Stimulated activated CD8-positive, alpha-beta memory T cell treated with anti-CD3 and anti-CD28 coated beads, Interleukin-2, amount 100 ng/mL, for 48 hours (primary cell): ENCODE measurements around the gene CD40.

Source experiments
- DNase-seq, 2 donors: peaks; one replicate each; pipeline ENCODE4 v3.0.0-alpha.2; 2020; ENCODE audit warnings: low read depth in 2 of 2

CD40 gene

DNA sequence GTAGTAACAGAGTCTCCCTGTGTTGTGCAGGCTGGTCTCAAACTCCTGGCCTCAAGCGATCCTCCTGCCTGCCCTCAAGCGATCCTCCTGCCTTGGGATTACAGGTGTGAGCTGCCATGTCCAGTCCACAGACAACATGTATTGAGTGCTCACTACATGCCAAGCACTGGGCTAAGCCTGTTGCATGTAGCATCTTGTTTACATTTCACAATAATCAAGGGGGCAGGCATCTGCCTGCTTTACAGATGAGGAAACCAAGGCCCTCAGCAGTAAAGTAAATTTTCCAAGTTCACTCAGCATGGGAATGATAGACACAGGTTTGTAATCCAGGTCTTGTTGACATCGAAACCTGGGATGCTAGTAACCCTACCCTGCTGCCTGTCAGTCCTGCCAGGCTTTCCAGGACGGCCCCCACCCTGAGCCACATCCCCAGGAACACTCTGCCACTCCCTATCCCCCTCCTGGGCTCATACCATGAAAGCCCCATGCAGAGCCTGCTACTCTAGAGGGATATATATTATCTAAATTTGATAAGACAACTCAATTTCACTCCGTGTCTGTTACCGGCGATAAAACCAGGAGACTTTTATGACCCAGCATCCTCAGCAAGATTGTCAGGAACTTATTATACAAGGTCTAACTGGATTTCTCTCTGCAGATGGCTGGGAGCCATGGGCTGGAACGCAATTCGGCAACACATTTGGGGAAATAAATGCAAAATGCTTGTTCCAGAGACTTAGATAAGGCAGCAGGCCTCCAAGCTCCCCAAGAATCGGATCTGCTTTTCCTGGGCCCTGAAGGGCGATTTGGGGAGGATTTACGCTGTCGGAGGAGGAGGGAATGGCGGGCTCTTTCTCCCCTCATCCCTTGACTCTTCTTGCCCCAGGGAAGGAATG lies 30.4 kb downstream of the CD40 start:
- DNase-seq = no peak

DNA sequence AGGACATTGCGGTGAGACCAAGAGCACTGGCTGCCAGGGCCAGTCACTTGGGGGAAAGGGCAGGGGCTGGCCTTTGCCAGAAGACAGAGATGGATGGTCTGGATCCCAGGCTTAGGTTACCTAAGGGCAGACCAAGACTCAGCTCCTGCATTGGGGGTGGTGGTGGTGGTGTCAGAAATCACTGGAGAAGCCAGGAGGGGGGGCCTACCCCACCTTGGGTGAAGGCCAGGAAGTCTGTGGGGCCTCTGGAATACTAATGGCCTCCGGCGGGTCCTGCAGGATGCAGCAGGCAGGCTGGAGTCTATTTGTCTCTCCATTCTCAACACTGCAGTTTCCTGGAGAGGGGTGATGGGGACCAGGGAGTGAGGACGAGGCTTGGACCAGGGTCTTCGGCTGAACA lies 32.8 kb downstream of the CD40 start:
- DNase-seq = no peak

DNA sequence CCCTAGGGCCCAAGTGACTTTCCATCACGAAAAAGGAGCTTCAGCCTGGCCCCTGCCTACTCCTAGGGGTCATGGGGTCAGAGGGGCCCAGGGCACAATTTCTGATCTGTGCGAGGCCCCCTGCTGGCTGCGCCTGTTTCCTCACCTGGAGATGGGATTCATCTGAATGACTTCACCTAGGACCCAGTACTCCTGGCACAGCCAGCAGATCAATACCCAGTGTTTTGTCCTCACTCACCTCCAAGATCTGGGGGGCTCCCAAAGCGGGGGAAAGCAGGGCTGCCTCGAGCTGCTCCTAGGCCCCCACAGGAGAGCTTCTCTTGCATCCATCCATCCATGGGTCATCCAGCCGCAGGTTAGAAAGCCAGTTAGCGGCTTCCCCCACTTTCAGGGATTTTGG lies 33.8 kb downstream of the CD40 start:
- DNase-seq = peak in 1 of 2 donors; percentile 9

DNA sequence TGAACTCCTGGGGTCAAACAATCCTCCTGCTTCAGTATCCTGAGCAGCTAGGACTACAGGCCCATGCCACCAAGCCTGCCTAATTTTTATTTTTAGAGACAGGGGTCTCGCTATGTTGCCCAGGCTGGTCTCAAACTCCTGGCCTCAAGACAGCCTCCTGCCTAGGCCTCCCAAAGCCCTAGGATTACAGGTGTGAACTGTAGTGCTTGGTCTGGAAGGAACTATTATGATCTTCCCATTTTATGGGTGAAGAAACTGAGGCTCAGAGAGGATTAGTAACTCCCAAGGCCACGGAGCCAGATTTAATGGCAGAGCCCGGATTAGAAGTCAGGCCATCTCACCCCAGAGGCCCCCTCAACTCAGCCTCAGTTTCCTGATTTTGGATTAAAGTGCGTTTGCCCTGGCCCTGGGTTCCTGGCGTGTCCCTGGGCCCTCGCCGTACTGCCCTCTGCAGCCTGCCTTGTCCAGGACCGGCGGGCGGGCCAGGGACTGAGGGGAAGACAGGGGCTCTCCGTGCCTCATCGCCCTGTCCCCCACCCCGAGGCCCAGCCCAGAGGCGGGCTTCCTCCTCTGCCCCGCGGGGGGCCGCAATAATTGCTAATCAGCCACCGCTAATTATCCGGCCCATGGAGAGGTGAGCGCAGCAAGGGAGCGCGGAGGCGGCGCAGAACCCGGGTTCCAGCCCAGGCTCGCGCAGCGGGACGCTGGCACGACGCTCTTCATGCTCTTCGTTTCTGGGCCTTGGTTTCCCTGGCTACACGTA lies 34.9 kb downstream of the CD40 start:
- no peak for DNase-seq

DNA sequence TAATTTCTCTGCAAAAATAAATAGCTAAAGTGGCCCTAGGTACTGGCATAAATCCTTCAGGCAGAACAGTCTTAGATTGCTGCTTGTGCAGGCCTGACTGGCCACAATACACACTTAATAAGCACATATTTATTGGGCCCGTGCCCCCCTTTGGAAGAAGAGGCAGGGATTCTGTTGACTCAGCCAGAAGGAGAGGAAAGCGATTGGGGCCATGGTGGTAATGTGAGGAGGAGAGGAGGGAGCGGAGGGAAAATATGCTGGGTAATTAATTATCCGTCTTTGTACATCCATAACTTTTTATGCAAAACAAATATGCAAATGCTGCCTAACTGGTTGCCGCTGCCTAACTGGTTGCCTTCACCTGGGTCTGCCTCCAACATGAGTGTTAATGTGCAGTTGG lies 36.2 kb downstream of the CD40 start:
- DNase-seq = no peak

DNA sequence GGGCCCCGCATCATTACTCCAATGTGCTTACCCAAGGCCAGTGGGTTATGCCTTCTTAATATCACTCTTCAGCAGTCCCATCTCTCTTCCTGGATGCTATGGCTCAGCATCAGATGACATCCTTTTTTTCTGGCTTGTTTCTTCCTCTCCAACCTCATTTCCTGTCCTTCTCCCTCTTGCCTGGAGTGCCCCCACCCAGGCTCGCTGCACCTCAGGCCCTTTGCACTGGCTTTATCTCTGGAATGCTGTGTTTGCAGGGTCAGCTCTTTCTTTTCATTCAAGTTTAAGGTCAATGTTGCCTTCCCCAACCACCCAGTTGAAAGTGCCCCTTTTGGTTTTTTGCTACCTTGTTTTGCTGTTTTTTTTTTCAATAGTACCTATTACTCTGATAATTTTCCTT lies 36.7 kb downstream of the CD40 start:
- no peak for DNase-seq

DNA sequence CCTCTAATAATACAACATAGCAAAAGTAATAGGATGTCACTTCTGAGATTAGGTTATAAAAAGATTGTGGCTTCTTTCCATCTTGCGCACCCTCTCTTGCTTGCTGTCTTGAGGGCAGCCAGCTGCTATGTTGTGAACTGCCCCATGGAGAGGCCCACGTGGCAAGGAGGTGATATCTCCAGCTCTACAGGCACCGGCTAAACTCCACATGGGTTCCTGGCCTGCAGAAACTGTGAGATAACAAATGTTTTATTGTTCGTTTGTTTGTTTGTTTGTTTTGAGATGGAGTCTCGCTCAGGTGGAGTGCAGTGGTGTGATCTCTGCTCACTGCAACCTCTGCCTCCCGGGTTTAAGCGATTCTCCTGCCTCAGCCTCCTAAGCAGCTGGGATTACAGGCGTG lies 38.0 kb downstream of the CD40 start:
- no peak for DNase-seq

DNA sequence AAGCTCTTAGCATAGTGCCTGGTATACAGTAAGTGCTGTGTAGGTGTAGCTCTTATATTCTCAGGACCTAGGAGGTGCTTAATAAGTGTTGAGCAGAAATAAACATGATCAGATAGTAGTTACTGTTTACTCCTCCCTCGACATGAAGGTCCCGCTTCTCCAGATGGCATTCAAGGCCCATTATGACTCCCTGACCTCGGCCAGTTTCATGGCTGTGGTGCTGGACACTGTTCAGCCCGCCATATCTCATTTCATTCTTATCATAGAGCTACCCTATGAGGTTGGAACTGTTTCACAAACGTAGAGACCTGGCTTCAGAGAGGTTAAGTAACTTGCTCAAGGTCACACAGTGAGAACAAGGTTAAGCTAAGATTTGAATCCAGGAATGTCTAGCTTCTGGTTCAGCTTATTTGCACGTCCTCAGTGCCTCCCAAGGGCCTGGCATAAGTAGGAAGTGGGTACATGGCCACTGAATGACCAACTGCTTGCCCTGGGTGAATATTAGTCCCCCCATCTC lies 39.0 kb downstream of the CD40 start:
- DNase-seq = no peak

DNA sequence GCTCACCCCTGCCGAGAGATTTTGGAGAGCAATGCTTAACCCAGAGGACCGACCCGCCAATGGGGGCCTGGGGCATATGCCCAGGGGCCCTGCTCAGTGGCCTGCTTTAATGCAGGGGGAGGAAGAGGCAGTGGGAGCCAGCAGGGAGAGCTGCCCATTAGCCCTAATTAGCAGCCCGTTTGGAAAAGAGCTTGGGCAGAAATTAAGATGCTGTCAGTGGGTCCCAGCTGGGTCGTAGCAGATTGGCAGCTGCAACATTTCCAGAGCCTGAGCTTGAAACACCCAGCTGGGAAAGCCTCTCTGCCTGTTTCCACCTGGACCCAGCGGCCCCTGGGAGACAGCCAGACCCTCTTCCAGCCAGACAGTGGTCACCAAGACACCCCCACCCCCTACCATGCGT lies 39.5 kb downstream of the CD40 start:
- no peak for DNase-seq

DNA sequence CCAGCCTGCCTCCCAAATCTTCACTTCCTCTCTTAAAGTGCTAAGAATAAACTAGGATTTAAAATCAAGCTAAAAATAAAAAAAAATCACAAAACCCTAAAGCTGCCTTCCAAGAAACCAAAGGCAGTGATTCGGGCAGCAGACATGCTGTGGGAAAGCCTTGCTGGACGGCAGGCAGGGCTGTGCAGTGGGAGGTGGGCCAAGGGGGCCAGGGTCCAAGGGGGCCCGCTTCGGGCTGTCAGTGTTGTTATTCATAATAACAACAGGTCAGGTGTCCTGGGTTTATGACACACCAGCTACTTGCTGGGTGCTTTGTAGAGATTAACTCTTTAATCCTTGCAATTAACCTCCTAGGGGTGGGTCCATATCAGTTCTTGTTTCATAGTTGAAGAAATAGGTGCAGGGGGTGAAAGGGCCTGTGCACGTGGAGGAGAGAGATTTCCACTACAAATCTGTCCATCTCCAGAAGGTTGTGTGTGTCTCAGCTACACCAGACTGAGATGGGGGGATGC lies 40.4 kb downstream of the CD40 start:
- DNase-seq = no peak

DNA sequence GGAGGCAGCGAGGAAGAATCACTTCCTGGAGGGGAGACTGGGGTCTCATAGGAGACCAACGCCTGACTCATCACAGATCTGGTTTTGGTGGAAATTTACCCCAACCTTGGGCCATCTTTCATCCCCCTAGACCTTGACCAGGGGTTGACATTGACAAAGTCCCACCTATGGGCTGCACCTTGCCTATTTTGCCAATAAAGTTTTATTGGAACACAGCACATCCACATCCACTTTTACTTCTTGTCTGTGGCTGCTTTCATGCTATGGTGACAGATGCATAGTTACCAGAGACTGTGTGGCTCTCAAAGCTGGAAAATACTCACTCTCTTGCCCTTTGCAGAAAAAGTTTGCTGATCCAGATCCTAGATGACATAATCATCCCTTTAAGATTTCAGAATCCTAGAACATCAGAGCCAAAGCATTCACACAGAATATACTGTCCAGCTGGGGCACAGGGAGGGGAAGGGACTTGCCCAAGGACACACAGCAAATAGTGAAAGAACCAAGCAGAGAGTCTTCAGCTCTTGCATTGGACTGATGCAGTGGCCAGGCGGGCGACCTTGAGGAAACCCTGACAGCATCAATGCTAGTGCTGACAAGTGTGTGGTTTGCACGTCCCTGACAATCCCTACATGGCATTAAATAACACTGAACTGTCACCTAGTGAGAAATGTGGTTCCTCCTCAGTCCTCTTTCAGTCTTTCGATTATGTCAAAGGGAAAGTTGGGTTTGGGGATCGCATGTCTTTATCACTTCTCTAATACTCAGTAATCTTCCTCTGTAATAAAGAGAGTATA lies 41.2 kb downstream of the CD40 start:
- DNase-seq = no peak

DNA sequence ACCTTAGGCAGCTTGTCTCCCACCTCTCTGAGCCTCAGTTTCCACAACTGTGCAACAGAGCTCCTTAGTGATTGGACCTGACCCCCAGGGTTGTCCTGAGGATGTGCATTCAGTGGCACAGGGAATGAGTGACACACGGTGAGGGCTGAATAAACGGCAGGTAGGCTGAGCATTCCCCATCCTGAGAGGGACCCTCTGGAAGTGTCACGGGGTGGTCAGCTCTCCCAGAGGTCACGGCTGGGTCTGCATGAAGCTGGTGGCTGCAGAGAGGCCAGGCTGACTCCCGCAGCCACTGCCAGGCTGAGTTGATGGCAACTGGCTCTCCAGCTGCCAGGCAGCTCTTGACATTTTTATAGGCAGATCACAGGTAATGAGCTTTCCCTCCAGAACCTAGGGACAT lies 42.5 kb downstream of the CD40 start:
- no peak for DNase-seq

DNA sequence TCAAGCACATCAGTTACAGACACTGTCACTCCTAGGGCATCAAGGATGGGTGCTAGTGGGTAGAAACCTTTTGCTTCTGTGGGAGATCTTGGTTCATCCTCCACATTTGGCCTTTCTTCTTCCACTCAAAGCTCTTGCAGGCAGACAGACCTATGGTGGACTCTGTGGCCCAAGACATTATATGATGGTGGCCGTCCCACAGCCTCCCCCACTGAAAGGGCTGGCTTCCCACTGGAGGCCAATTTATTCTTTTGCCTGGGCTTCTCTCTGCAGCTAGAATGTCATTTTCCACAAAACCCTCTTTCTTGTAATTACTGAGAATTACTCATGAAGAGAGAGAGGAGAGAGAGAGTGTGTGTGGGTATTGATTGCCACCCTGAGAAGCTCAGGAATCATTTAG lies 43.8 kb downstream of the CD40 start:
- DNase-seq = no peak

DNA sequence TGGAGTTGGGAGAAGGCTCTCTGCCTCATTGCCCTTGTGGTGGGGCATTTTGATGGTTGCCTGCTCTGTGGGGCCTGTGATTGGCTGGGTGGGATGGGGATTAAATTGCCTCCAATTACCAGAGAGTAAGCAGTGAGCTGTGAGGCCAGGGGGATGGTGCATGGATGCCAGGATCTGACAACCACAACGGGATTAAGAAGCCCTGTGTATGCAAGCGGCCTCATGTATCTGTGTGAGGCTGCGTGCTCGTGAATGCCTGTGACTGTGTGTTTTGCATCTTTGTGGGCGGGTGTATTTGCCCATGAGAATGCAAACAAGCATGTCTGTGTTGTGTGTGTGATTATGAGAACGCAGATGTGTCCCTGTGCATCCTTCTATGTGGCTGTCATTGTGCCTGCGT lies 46.1 kb downstream of the CD40 start:
- no peak for DNase-seq

DNA sequence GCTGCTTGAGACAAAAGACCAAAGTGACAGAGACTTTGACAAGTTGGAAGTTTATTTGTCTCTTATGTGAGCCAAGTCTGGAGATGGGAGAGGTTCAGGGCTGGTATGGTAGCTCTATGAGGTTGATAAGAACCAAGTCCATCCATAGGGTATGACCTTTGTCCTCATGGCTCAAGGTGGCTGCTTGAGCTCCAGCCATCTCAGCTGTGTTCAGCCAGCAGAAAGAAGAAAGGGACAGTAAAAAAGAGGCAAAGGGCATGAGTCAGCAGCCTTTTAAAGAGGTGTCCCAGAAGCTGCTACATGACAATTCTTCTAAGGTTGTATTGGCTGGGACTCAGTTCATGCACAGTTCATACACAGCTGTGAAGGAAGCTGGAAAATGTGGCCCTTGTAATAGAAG lies 49.0 kb downstream of the CD40 start:
- no peak for DNase-seq

DNA sequence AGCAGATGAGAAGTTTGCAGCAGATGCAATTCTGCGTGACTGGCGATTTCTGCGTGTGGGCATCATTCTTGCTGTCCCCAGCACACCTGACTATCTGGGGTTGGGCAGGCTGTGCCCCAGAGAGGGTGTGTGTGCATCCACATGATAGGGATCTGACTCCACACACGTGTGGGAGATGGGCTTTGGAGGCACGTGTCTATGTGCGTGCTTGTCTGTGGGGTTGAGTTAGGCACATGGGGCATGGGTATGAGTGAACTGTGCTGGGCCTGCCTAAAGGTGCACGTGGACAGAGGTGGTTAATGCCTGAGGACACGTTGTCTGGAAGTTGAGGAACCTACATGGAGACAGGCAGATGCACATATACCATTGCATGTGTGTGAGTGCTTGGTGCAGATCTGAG lies 50.3 kb downstream of the CD40 start:
- DNase-seq = no peak

DNA sequence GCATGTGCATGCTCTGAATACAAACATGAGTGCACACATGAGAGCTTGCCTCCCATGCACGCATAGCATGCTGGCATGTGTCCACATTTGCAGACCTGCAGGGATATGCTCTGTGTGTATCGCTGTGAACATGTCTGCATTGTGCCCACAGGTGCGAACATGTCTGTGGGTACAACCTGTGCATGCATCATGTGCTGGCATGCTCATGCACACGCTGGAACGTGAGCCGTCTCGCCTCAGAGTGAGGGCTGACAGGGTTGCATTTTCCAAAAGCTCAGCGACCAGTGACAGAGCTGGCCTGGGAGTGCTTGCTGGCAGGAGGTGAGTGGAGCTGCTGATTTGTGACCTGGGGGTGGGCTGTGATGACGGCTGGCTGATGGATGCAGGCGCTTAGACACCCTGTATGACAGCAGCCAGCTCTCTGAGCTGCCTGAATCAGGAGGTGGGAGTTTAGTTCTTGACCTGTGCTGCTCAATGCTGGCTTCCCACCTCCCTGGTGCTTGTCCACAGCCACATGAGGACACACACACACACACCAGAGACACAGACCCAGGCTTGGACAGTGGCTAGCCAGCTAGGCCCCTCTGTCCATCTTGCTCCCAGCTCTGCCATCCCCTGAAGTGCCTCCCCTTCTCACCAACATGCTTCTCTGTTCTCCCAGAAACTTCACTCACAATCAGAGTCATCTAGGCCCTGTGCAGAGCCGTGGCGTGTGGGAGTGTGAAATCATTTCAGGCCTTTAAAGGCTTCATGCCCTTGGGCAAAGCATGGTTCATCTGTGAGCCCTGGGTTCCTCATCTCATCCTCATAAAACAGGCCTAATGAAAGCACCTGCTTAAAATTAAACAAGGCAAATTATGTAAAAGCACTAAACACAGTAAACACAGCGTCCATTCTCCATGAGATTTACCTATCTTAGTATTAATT lies 51.4 kb downstream of the CD40 start:
- DNase-seq = no peak

DNA sequence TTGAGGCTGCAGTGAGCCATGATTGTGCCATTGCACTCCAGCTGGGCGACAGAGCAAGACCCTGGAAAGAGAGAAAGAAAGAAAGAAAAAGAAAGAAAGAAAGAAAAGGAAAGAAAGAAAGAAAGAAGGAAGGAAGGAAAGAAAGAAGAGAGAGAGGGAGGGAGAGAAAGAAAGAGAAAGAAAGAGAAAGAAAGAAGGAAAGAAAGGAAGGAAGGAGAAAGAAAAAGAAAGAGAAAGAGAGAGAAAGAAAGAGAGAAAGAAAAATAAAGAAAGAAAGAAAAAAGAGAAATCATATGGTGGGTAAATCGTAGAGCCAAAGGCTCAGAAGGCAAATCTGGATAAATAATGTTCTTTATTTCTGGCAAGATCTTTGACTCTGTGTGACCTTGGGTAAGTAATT lies 53.4 kb downstream of the CD40 start:
- no peak for DNase-seq

DNA sequence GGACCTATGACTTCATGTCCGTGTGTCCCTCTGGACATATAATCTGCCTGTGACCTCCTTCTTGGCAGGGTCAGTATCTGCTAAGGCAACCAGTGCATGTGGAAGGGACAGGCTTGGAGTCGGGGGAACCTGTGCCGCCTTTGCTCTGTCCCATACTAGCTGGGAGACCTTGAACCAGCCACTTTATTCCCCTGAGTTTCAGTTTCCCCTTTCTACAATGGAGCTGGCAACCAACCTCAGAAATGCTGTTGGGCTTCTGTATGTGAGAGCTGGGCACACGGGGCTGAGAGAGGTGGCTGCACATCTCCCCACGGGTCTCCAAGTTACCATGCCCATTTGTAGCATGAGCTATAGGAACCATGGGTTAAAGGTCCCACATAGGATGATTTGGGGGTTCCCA lies 53.8 kb downstream of the CD40 start:
- no peak for DNase-seq

DNA sequence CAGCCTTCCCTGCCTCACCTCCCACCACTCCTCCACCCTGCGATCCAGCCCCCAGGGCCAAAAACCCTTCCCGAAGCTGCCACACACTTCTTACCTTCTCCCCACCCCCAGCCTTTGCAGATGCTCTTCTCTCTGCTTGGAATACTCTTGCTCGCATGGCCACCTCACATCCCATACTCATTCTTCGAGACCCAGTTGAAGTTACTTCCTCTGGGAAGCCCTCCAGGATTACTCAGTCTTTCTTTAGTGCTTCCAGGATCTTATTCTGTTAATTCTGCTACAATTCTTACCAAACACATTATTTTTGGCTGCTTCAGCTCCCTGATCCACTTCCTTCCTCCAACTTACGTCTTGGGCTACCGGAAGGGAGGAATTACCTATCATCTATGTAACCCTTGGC lies 54.3 kb downstream of the CD40 start:
- no peak for DNase-seq

DNA sequence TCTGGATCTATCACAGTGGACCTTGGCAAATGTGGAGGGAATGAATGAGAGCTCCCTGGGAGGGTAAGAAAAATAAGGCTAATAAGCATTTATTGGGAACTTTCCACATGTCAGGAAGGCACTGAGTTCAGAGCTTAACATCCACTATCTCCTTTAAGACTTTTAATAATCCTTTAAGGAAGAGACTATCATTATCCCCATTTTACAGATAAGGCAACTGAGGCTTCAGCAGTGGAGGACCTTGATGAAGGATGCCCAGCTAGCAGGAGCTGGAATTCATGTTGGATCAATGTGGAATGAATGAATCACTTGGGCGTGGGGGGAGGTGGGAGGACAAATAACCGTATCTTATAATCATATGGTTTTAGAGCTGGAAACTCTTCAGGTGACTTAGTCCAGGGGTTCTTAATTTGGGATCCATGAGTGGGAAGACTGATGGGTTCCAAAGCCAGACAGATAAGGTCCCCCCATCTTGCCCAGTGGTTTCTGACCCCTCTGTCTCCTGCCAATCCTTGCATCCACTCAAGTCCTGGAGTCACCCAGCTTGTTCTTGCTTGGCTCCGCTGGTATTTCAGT lies 54.9 kb downstream of the CD40 start:
- no peak for DNase-seq
